ENCODE data around the gene DLL3. TPM values are rescaled to one million over a fixed set of nuclear protein-coding genes. Genes with fewer than 3 reads are reported as not detected.

The DLL3 gene
- total and polyA plus RNA-seq, 2 donors (not counting 1 experiment from before 2014, with no cell fraction given), result 0.46 to 1.1 TPM

GRCh38 chr19:39467941-39468340, 30.8 kb upstream of the DLL3 start:
- no peaks in the 10 kb centered on the region for H3K9me3 ChIP-seq (ENCODE audit: control extremely low read depth in 1 of 3, control insufficient read depth in 2 of 3, insufficient read depth in 1 of 3, low read length in 2 of 3)
- ChIA-PET POLR2A (interaction anchor here (0.7 kb wide), 1 partner anchor 33 kb away, joined by 3 read pairs; no protein-coding TSS in a partner anchor), CTCF (interaction anchor here (1.0 to 2.4 kb wide), 3 partner anchors 9 to 27 kb away, joined by 3 to 6 read pairs (median 3); no protein-coding TSS in a partner anchor)
- no peak overlapping the region for H3K4me2 ChIP-seq (replicated peaks; ENCODE audit: low read depth, low read length, poor library complexity, severe bottlenecking)
- no peak overlapping the region for H3K4me3 ChIP-seq (ENCODE audit: control extremely low read depth in 1 of 5, extremely low read depth in 1 of 5, insufficient read depth in 1 of 5, low read depth in 2 of 5, low read length in 4 of 5)
- intact Hi-C loops (cut with micrococcal nuclease), result no loop called here
- H3K36me3 ChIP-seq (replicated peaks in 1 of 2; ENCODE audit: control extremely low read depth in 1 of 2, control insufficient read depth in 1 of 2, extremely low read depth in 1 of 2, insufficient read depth in 2 of 2, low read length in 1 of 2), result peaks cover 17 to 94% of the 10 kb centered on the region in 2 experiments
- H3K79me2 ChIP-seq (ENCODE audit: control insufficient read depth, insufficient read depth, low read length), result peaks cover 27% of the 10 kb centered on the region
- H3K27me3 ChIP-seq (replicated peaks in 1 of 4; ENCODE audit: control extremely low read depth in 1 of 4, control insufficient read depth in 3 of 4, insufficient read depth in 4 of 4, low read length in 3 of 4), result no peaks in the 10 kb centered on the region
- no peaks in the 10 kb centered on the region for H3K9me3 Mint-ChIP-seq (ENCODE audit: insufficient read depth)
- H3K4me1 Mint-ChIP-seq, result no peaks in the 10 kb centered on the region
- TF ChIP-seq EZH2 (IDR thresholded peaks at IDR 0.05; ENCODE audit: borderline replicate concordance, insufficient read depth, low read depth, low read length, poor library complexity, severe bottlenecking) (no peak), CTCF (IDR thresholded peaks at IDR 0.05) (no peak)
- H4K20me1 ChIP-seq (ENCODE audit: control insufficient read depth, insufficient read depth, low read length, poor library complexity, severe bottlenecking), result peaks cover 61% of the 10 kb centered on the region
- H3K4me3 Mint-ChIP-seq, result no peak overlapping the region
- H3K27me3 Mint-ChIP-seq, result no peaks in the 10 kb centered on the region
- 94% methylated on average over 7 of the region's 7 CpGs for WGBS (ENCODE audit: insufficient coverage)
- ATAC-seq (ENCODE audit: low read depth) (no peak), DNase-seq (no peak)
- no peak overlapping the region for H3K9ac ChIP-seq (ENCODE audit: low read length)
- no peak overlapping the region for H2AFZ ChIP-seq (ENCODE audit: insufficient read depth, low read depth, low read length, poor library complexity, severe bottlenecking)
- H3K27ac Mint-ChIP-seq, result no peak overlapping the region
- H3K27ac ChIP-seq (ENCODE audit: low read length in 2 of 2), result no peak overlapping the region
- H3K4me1 ChIP-seq (ENCODE audit: control insufficient read depth in 2 of 2, insufficient read depth in 2 of 2, low read length in 2 of 2), result no peaks in the 10 kb centered on the region

- Histone ChIP-seq H3K27ac (ENCODE audit: low read length in 2 of 2) (no peak overlapping the region), H3K79me2 (ENCODE audit: control insufficient read depth, insufficient read depth, low read length) (peaks cover 20% of the 10 kb centered on the region), H3K4me2 (replicated peaks; ENCODE audit: low read depth, low read length, poor library complexity, severe bottlenecking) (no peak overlapping the region), H4K20me1 (ENCODE audit: control insufficient read depth, insufficient read depth, low read length, poor library complexity, severe bottlenecking) (peaks cover 59% of the 10 kb centered on the region), H3K4me3 (ENCODE audit: control extremely low read depth in 1 of 5, extremely low read depth in 1 of 5, insufficient read depth in 1 of 5, low read depth in 2 of 5, low read length in 4 of 5) (no peak overlapping the region), H2AFZ (ENCODE audit: insufficient read depth, low read depth, low read length, poor library complexity, severe bottlenecking) (no peak overlapping the region), H3K36me3 (replicated peaks in 1 of 2; ENCODE audit: control extremely low read depth in 1 of 2, control insufficient read depth in 1 of 2, extremely low read depth in 1 of 2, insufficient read depth in 2 of 2, low read length in 1 of 2) (peaks cover 14 to 97% of the 10 kb centered on the region in 2 experiments), H3K9me3 (ENCODE audit: control extremely low read depth in 1 of 3, control insufficient read depth in 2 of 3, insufficient read depth in 1 of 3, low read length in 2 of 3) (no peaks in the 10 kb centered on the region), H3K9ac (ENCODE audit: low read length) (no peak overlapping the region), H3K4me1 (ENCODE audit: control insufficient read depth in 2 of 2, insufficient read depth in 2 of 2, low read length in 2 of 2) (no peaks in the 10 kb centered on the region), H3K27me3 (replicated peaks in 1 of 4; ENCODE audit: control extremely low read depth in 1 of 4, control insufficient read depth in 3 of 4, insufficient read depth in 4 of 4, low read length in 3 of 4) (no peaks in the 10 kb centered on the region)
- 95% methylated on average over 9 of the region's 11 CpGs for WGBS (ENCODE audit: insufficient coverage)
- Mint-ChIP-seq H3K27ac (no peak overlapping the region), H3K9me3 (ENCODE audit: insufficient read depth) (no peaks in the 10 kb centered on the region), H3K4me1 (peaks cover under 1% of the 10 kb centered on the region), H3K27me3 (no peaks in the 10 kb centered on the region), H3K4me3 (no peak overlapping the region)
- intact Hi-C loops (cut with micrococcal nuclease), result no loop called here
- no peak for TF ChIP-seq CTCF (IDR thresholded peaks at IDR 0.05)
- no peak for TF ChIP-seq EZH2 (IDR thresholded peaks at IDR 0.05; ENCODE audit: borderline replicate concordance, insufficient read depth, low read depth, low read length, poor library complexity, severe bottlenecking)
- ATAC-seq (ENCODE audit: low read depth) (no peak), DNase-seq (no peak)
- POLR2A ChIA-PET, result no interaction called here
- CTCF ChIA-PET, result no interaction called here
These were observed 29.7 kb upstream of the DLL3 start for GRCh38 chr19:39469036-39469435.

Data from B cell (primary cell).